H54 (cell line): ENCODE measurements around the gene CACNA1C.
"Not testable (repeated sequence)": the region's sequence is repeated elsewhere in the genome, so short reads cannot be mapped to it uniquely, and the experiment has no call there.

Source experiments
- DNase-seq: peaks from one replicate; pipeline ENCODE4 v3.0.0; 2011; ENCODE audit warnings: low spot score, mixed read lengths; ENCODE audit not compliant: insufficient read length
- FAIRE-seq: peaks from 3 replicates; lab custom pipeline; 2011; peaks lifted over from hg19 to GRCh38; lab: Jason Lieb, UNC
- POLR2A ChIP-seq: IDR thresholded peaks from 2 replicates; pipeline ENCODE4 v1.6.1; 2011; ENCODE audit warnings: low read depth, mild to moderate bottlenecking, low read length

The CACNA1C gene

DNA sequence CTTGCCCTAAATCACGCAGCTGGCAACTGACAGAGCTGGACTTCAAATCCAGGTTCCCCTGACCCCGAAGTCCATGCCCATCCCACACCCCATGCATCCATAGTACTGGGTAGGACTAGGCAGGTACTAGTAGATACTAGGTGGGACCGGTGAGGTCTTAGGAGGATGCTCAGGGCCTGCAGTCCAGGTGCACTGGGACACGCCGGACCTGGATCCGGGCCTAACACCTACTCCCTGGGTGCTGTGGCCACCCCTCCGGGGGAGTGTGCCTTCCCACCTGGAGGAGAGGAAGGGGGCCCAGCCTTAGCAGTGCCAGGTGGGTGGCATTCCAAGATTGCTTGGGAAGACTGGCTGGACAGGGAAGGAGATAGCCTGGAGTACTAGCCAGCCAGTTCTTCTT, 64.8 kb downstream of the CACNA1C start:
- no peak for FAIRE-seq
- TF ChIP-seq POLR2A = no peak
- DNase-seq = no peak

DNA sequence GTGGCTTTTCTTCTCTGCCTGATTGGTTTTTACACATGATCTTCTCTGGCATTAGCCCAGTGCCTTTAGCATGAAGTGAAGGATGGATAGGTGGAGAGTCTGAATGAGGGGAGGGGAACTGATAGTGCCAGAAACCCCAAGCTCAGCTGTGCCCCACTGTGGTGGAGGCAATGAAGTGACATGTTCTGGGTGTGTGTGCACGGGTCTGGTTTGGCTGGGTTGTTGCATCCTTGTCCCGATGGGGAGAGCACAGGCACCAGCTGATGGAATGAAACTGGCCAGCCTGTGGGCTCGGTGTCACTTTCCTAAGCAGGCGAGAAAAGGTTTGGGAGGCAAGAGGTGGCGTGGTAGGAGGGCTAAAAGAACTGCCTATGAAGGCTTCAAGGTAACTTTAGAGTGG, 65.3 kb downstream of the CACNA1C start:
- no peak for FAIRE-seq
- no peak for TF ChIP-seq POLR2A
- no peak for DNase-seq

DNA sequence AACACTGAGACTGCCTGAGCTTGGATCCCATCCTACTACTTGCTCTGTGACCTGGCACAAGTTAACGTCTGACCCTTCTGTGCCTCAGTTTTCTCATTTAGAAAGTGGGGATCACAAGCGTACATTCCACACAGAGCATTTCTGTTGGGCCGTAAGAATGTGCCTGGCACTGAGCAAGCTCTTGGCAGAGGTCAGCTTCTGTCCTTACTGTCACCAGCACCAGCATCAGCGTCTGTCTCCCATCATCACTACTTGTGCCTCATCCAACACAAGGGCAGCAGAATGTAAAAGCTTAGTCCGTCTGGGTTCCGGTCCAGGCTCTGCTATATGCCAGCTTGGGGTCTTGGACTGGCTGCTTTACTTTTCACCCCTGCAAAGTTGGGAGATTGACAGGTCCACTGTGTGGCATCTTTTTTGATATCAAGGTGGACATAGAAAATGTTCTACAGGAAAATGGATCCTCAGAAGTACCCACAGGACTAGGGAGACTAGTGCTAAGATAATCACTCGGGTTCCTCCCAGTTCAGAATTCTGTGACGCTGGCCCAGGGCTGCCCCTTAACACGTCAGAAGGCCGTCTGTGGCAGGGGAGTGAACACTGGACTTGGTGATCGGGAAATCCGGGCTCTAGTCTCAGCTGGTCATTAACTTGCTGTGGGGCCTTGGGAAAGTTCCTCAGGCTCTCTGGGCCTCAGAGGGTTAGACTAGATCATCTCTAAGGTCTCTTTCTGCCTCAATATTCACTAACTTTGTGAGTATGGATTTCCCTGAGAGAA, 65.9 kb downstream of the CACNA1C start:
- no peak for TF ChIP-seq POLR2A
- no peak for DNase-seq
- FAIRE-seq = no peak

DNA sequence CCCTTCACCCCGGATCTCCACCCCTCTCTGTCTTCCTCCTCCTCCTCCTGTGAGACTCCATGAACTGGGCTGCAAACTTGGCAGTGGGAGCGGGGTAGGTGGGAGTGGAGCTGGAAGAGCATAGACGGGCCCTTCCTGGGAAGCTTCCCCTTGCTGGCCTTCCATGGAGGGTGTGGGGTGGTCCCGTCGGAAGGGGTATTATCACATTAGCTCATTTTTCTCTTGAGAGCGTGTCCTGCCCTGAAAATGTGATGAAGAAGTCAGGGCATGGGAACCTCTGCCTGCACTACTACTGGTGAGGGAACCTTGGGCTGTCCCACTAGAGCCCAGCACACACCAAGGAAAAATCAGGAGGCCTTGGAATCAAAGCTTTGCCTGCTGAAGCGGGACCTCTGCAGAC, 66.5 kb downstream of the CACNA1C start:
- DNase-seq (no peak), FAIRE-seq (no peak)
- TF ChIP-seq POLR2A = no peak

DNA sequence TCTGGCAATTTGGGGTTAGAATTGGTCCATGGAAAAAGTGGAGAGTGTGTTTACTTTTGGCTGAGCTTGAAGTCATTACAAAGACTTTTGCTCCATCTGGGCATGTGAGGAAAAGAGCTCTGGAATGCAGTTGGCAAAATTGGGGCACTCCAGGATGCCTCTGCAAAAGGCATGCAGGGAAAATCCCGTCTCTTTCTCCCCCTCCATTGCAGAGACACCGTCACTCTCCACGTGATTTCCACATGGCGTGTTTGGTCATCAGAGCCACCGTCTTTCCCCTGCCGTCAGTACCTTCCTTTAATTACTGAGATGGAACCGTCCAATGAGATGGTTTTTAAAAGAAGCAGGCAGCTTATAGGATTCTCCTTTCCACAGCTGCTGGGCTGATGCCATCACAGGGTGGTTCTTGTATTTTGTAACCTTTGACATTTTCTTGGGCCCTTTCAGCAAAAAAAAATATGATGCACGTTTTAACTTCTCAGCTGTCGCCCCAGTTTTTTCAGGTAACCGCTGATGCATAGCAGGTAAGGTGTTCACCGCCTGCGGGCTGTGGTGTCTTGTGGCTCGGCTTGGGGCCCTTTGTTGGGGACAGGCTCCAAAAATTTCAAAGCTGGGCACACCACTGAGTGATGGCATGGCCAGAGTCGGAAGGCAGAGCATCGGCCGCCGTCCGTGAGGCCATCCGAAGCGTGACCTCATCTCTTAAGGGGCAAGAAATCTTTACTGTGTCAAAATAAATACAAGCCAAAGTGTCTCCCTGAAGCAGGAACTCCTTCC, 68.4 kb downstream of the CACNA1C start:
- DNase-seq = no peak
- no peak for TF ChIP-seq POLR2A
- FAIRE-seq = no peak

DNA sequence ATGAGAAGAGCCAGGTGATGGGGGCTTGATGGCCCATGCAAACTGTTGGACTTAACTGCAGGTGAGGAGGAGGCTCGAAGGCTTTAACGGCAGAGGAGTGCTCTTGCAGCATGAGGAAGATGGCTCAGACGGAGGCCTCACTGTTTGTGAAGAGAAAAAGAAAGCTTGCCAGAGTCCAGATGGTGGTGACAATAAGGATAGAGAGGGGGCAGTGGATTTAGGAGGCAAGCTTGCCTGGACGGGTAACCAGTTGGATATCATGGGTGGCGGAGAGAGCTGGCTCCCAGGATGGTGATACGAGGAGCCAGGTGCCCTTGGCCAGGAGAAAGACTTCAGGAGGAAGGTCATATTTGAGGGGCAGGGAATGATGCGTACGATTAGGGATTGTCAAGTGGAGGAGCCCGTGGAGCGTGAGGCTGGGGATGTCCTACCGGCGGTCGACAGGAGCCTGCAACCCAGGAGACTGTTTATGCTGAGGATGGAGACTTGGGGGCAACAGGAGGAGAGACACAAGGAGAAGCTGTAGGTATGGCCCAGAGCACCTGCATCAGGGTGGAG, 71.8 kb downstream of the CACNA1C start:
- no peak for TF ChIP-seq POLR2A
- DNase-seq (no peak), FAIRE-seq (no peak)

DNA sequence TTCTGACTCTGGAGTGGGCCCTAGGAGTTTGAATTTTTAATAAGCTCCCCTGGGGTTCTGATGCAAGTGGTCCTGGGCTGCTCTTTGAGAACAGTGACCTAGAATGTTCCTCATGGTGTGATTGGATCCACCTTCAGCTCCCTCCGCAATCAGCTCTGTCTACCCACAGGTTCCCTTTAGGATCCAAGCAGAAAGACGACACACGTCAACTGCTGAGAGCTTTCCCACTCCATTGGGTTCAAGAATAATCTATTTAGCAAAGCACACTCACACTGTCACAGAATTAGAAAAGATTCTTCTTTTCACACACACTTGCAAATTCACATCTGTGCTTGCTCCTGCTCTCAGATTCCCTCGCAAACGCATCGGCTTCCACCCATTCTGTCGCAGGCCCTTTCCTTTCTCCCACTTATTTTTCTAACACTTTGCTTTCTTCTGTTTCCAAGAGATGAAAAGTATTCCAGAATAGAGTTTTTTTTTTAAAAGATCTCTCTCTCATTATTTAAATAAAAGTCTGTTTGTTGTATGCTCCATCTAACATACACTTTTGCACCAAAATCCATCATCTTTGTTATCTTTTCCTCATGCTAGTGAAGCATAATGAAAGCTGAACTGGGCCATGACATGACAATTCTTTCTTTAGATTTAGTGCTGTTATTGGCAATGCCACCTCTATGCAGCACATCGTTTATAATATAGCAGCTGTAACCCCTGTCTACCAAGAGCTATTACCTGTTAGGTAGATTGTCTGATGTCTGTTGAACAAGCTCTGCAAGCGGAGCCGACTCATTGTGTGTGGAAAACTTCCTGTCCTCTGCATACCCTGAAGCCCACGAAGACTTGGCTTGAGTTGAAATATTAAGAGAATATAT, 73.1 kb downstream of the CACNA1C start:
- FAIRE-seq = no peak
- DNase-seq = no peak
- no peak for TF ChIP-seq POLR2A

DNA sequence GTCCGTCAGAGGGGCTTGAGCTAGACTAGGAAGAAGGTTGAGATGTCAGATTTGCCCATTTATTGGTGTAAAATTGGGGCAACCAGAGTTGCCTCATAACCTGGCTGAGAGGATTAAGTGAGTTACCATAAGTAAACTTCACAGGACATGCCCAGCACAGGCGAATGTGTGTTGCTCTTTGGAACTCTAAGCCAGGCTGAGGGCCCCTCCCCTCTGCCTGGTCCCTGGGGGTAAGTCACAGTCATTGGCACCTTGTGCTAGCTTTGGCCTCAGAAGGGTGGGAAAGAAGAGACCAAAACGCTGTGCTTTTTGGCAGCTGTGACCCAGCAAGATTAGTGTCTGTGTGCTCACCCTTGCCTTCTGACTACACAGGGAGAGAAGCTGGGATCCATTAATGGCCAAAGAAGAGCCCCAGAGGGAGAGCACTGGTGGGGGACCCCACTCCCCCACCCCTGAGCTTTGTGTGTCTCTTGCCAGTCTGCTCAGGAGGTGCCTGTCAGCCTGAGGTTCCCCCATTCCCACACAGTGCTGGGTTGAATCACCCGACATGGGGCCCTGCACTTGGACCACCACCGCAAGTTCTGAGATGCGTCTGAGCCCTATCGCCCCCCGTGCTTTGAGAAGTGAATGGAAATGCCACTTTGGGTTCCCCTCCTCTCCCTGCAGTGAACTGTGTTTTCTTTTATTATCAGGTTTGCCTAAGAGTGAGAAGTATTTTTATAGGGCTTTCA, 74.1 kb downstream of the CACNA1C start:
- FAIRE-seq (no peak), DNase-seq (no peak)
- TF ChIP-seq POLR2A = no peak

DNA sequence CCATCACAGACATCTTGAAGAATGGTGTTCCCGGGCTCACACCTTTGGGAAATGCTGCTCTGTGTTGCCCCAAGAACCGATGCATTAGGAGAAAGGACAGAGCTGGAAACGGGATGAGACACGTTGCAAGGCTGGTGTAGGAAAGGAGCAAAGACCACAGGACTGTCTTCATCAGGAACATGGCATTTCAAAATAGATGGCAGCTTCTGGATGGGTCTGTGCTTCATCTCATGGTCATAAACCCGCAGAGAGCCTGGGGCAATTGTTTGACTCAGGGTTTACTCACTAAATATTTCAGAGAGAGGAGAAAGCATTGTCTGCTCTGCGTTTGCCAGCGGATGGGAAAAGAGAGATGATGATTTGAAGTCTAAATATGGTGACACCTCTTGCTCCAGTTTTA, 76.3 kb downstream of the CACNA1C start:
- TF ChIP-seq POLR2A = no peak
- FAIRE-seq (peak; percentile 93), DNase-seq (peak; percentile 86)

DNA sequence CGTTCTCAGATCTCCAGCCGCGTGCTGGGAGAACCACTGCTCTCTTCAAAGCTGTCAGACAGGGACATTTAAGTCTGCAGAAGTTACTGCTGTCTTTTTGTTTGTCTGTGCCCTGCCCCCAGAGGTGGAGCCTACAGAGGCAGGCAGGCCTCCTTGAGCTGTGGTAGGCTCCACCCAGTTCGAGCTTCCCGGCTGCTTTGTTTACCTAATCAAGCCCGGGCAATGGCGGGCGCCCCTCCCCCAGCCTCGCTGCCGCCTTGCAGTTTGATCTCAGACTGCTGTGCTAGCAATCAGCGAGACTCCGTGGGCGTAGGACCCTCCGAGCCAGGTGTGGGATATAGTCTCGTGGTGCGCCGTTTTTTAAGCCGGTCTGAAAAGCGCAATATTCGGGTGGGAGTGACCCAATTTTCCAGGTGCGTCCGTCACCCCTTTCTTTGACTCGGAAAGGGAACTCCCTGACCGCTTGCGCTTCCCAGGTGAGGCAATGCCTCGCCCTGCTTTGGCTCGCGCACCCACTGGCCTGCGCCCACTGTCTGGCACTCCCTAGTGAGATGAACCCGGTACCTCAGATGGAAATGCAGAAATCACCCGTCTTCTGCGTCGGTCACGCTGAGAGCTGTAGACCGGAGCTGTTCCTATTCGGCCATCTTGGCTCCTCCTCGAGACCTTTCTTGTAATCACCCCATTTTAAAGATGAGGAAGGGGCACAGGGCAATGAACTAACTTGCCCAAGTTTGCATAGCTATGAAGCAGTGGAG, 83.1 kb downstream of the CACNA1C start:
- FAIRE-seq, DNase-seq: not testable (repeated sequence)

DNA sequence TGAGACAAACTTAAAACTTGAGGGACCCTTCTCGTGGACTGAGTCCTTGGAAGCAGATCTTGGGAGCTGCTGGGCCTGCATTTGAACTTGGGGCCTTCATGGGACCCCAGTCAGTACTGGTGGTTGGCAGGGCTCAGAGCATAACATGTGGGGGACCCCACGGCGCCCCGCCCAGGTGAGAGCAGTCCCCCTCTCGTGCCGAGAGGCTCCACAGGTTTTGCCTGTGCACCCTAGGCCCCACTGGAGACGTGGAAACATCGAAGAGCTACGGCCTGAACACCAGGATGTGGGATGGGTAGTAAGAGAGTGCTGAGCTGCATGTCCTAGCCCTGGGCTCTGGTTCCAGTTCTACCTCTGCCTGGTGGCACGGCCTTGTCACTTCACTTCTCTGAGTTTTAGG, 84.1 kb downstream of the CACNA1C start:
- FAIRE-seq = no peak
- TF ChIP-seq POLR2A = no peak
- no peak for DNase-seq

DNA sequence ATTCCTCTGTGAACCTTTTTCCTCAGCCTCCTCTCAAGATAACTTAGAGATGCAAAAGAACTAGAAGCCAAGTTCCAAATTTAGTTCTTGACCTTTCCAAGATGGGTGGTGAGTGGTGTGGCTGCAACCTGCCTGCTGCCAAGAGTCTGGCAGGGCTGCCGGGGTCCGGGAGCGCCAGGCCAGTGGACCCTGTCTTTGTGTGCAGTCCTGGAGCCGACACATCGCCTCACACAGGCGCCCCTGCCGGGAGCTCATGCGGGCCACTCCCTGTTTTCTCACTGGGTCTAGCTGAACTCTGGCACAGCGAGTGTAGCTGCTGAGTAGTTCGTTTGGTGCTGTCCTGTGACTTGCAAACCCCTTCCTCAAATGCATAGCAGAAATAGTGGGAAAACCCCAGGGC, 84.9 kb downstream of the CACNA1C start:
- TF ChIP-seq POLR2A = no peak
- DNase-seq = no peak

More for the DNA sequence above, 84.9 kb downstream of the CACNA1C start:
- no peak for FAIRE-seq
